A673 (cell line): Measurements from ENCODE around the gene QKI. TPM values are rescaled to one million over a fixed set of nuclear protein-coding genes. Genes with fewer than 3 reads are reported as not detected.

Experiments used
- BruUV-seq: library from RNA; stranded (reverse); fragments of 400-500 nt; replicated peaks from 2 replicates; lab custom pipeline; 2021; lab: Mats Ljungman, UMichigan
- CTCF ChIA-PET: fragments of 300-600 bp; sonication (Branson Sonifier 250); formaldehyde crosslinking; loops from one replicate; lab custom pipeline; 2022; ENCODE audit warnings: antibody characterized with exemption; lab: Charles Lee
- POLR2A ChIA-PET: fragments of 300-600 bp; sonication (Branson Sonifier 250); formaldehyde crosslinking; loops from one replicate; lab custom pipeline; 2022; ENCODE audit warnings: antibody characterized with exemption; ENCODE audit not compliant: low non-redundant PET; lab: Charles Lee
- DNase-seq: peaks from one replicate; pipeline ENCODE4 v3.0.0-alpha.2; 2015; ENCODE audit warnings: low spot score
- H3K27ac ChIP-seq: fragments of 200-600 bp; sonication (generic); 2 replicates; pipeline ENCODE4 v1.5.1; 2016; ENCODE audit warnings: mixed run types, low read depth, mild to moderate bottlenecking, mixed read lengths, antibody characterized with exemption, low read length; ENCODE audit not compliant: poor library complexity, severe bottlenecking
- H3K27me3 ChIP-seq: fragments of 200-600 bp; sonication (generic); replicated peaks from 2 replicates; pipeline ENCODE4 v1.6.1; 2017; ENCODE audit warnings: mixed run types, low read depth, mild to moderate bottlenecking, mixed read lengths, antibody characterized with exemption, low read length; ENCODE audit not compliant: insufficient read depth, poor library complexity
- H3K36me3 ChIP-seq: fragments of 200-600 bp; sonication (generic); 2 replicates; pipeline ENCODE4 v1.6.1; 2016; ENCODE audit warnings: mixed run types, mild to moderate bottlenecking, mixed read lengths, antibody characterized with exemption, low read length; ENCODE audit not compliant: insufficient read depth, poor library complexity, severe bottlenecking
- H3K4me1 ChIP-seq: fragments of 200-600 bp; sonication (generic); 2 replicates; pipeline ENCODE4 v1.6.1; 2017; ENCODE audit warnings: mixed run types, mild to moderate bottlenecking, mixed read lengths, antibody characterized with exemption, low read length; ENCODE audit not compliant: insufficient read depth, poor library complexity, severe bottlenecking
- H3K4me3 ChIP-seq: fragments of 200-600 bp; sonication (generic); 2 replicates; pipeline ENCODE4 v1.5.1; 2016; ENCODE audit warnings: low read depth, mixed run types, mild to moderate bottlenecking, mixed read lengths, low read length; ENCODE audit not compliant: poor library complexity, severe bottlenecking
- H3K9me3 ChIP-seq: fragments of 200-600 bp; sonication (generic); 2 replicates; pipeline ENCODE4 v1.6.1; 2016; ENCODE audit warnings: mixed run types, low read depth, mild to moderate bottlenecking, mixed read lengths, antibody characterized with exemption, low read length; ENCODE audit not compliant: poor library complexity, severe bottlenecking
- CTCF ChIP-seq: fragments of 300-800, 200-600 bp; sonication (generic); conservative IDR thresholded peaks from 2 replicates; pipeline ENCODE4 v1.5.1; 2017; ENCODE audit warnings: low read depth, mild to moderate bottlenecking, antibody characterized with exemption, low read length, moderate library complexity, mixed read lengths
- EZH2 ChIP-seq: fragments of 200-600 bp; sonication (generic); IDR thresholded peaks from 2 replicates; pipeline ENCODE4 v1.6.1; 2017; ENCODE audit warnings: borderline replicate concordance, low read depth, mild to moderate bottlenecking, mixed read lengths, antibody characterized with exemption, low read length; ENCODE audit not compliant: poor library complexity, severe bottlenecking
- intact Hi-C: fragments of 100-400 bp; cut with micrococcal nuclease; formaldehyde crosslinking; loops from one replicate; pipeline ENCODE4 v1.10.0; 2022; ENCODE audit not compliant: unreplicated experiment
- total RNA-seq: library from RNA; stranded (reverse); gene quantifications from 2 replicates; pipeline ENCODE4 v1.2.3, GENCODE V29; 2021

QKI gene
- total RNA-seq, 1 experiment from 2014 or later: 128 TPM

- Histone ChIP-seq H3K27ac (no peak overlapping the region), H3K4me1 (peaks cover 4% of the 10 kb centered on the region), H3K27me3 (no peaks in the 10 kb centered on the region), H3K36me3 (no peaks in the 10 kb centered on the region), H3K9me3 (no peaks in the 10 kb centered on the region), H3K4me3 (no peak overlapping the region)
- ChIA-PET CTCF (no interaction called here), POLR2A (interaction anchor here (0.7 kb wide), 1 partner anchor 9 kb away, joined by 3 read pairs; no protein-coding TSS in a partner anchor)
- no peak for DNase-seq
- BruUV-seq: no TSS peak
- TF ChIP-seq CTCF (no peak), EZH2 (no peak)
- intact Hi-C loops: no loop called here
These were observed 43.4 kb upstream of the QKI start for GRCh38 chr6:163371129-163371528.

- ChIA-PET POLR2A (no interaction called here), CTCF (no interaction called here)
- Histone ChIP-seq H3K27ac (no peak overlapping the region), H3K4me3 (no peak overlapping the region), H3K27me3 (no peaks in the 10 kb centered on the region), H3K4me1 (no peaks in the 10 kb centered on the region), H3K36me3 (no peaks in the 10 kb centered on the region), H3K9me3 (no peaks in the 10 kb centered on the region)
- BruUV-seq: no TSS peak
- TF ChIP-seq CTCF: no peak
- TF ChIP-seq EZH2: no peak
- no peak for DNase-seq
- intact Hi-C loops: no loop called here
These were observed 41.3 kb upstream of the QKI start for GRCh38 chr6:163373240-163373639.

- Histone ChIP-seq H3K4me1 (no peaks in the 10 kb centered on the region), H3K9me3 (no peaks in the 10 kb centered on the region), H3K36me3 (no peaks in the 10 kb centered on the region), H3K27ac (no peak overlapping the region), H3K4me3 (no peak overlapping the region), H3K27me3 (no peaks in the 10 kb centered on the region)
- ChIA-PET POLR2A (no interaction called here), CTCF (no interaction called here)
- TF ChIP-seq EZH2: no peak
- no peak for TF ChIP-seq CTCF
- BruUV-seq: no TSS peak
- intact Hi-C loops: no loop called here
- no peak for DNase-seq
These were observed 39.2 kb upstream of the QKI start for GRCh38 chr6:163375361-163375760.
